NCI-H748 treated with DMSO at 0.1 percent for 48 hours (cell line): ENCODE measurements around the gene PSPC1.
"Not testable (repeated sequence)": the region's sequence is repeated elsewhere in the genome, so short reads cannot be mapped to it uniquely, and the experiment has no call there.

Experiments used
- DNase-seq: peaks from one replicate; lab custom pipeline; 2025; lab: John Stamatoyannopoulos, UW

PSPC1 gene

GRCh38 chr13:19763618-19764017 lies 19.1 kb downstream of the PSPC1 start:
- no peak for DNase-seq

- no peak for DNase-seq
Observed at GRCh38 chr13:19759669-19760068, 23.1 kb downstream of the PSPC1 start.

GRCh38 chr13:19742643-19743042 lies 40.1 kb downstream of the PSPC1 start:
- DNase-seq: no peak

- no peak for DNase-seq
Observed at GRCh38 chr13:19737844-19738557, 44.7 kb downstream of the PSPC1 start.

- no peak for DNase-seq
Observed at GRCh38 chr13:19726611-19727010, 56.1 kb downstream of the PSPC1 start.

GRCh38 chr13:19725320-19725719 lies 57.4 kb downstream of the PSPC1 start:
- DNase-seq: no peak

GRCh38 chr13:19720039-19720438 lies 62.7 kb downstream of the PSPC1 start:
- no peak for DNase-seq

GRCh38 chr13:19713186-19713965 lies 69.4 kb downstream of the PSPC1 start:
- no peak for DNase-seq

- DNase-seq: not testable (repeated sequence)
Observed at GRCh38 chr13:19709782-19710181, 73.0 kb downstream of the PSPC1 start.

GRCh38 chr13:19709039-19709438 lies 73.7 kb downstream of the PSPC1 start:
- not testable (repeated sequence) for DNase-seq

- not testable (repeated sequence) for DNase-seq
Observed at GRCh38 chr13:19704256-19704655, 78.5 kb downstream of the PSPC1 start.

- not testable (repeated sequence) for DNase-seq
Observed at GRCh38 chr13:19701619-19702018, 81.1 kb downstream of the PSPC1 start.

- not testable (repeated sequence) for DNase-seq
Observed at GRCh38 chr13:19700963-19701362, 81.8 kb downstream of the PSPC1 start.

- no peak for DNase-seq
Observed at GRCh38 chr13:19695829-19696228, 86.9 kb downstream of the PSPC1 start.

- no peak for DNase-seq
Observed at GRCh38 chr13:19695428-19695827, 87.3 kb downstream of the PSPC1 start.

GRCh38 chr13:19691447-19691846 lies 91.3 kb downstream of the PSPC1 start:
- not testable (repeated sequence) for DNase-seq

- no peak for DNase-seq
Observed at GRCh38 chr13:19685437-19685836, 97.3 kb downstream of the PSPC1 start.

- no peak for DNase-seq
Observed at GRCh38 chr13:19685034-19685433, 97.7 kb downstream of the PSPC1 start.

GRCh38 chr13:19681517-19681916 lies 101.2 kb downstream of the PSPC1 start:
- no peak for DNase-seq

GRCh38 chr13:19680751-19681150 lies 102.0 kb downstream of the PSPC1 start:
- no peak for DNase-seq

- DNase-seq: no peak
Observed at GRCh38 chr13:19676168-19676567, 106.6 kb downstream of the PSPC1 start.

GRCh38 chr13:19674898-19675297 lies 107.8 kb downstream of the PSPC1 start:
- no peak for DNase-seq
